GM18502 (cell line): ENCODE measurements around the gene IGHMBP2.
"Not testable (repeated sequence)": the region's sequence is repeated elsewhere in the genome, so short reads cannot be mapped to it uniquely, and the experiment has no call there.

Source experiments
- ATAC-seq: cut with Tn5 transposase; IDR thresholded peaks from one replicate; pipeline ENCODE4 v1.9.1; 2021; ENCODE audit warnings: mild to moderate bottlenecking; ENCODE audit not compliant: unreplicated experiment, poor library complexity

IGHMBP2 gene

DNA sequence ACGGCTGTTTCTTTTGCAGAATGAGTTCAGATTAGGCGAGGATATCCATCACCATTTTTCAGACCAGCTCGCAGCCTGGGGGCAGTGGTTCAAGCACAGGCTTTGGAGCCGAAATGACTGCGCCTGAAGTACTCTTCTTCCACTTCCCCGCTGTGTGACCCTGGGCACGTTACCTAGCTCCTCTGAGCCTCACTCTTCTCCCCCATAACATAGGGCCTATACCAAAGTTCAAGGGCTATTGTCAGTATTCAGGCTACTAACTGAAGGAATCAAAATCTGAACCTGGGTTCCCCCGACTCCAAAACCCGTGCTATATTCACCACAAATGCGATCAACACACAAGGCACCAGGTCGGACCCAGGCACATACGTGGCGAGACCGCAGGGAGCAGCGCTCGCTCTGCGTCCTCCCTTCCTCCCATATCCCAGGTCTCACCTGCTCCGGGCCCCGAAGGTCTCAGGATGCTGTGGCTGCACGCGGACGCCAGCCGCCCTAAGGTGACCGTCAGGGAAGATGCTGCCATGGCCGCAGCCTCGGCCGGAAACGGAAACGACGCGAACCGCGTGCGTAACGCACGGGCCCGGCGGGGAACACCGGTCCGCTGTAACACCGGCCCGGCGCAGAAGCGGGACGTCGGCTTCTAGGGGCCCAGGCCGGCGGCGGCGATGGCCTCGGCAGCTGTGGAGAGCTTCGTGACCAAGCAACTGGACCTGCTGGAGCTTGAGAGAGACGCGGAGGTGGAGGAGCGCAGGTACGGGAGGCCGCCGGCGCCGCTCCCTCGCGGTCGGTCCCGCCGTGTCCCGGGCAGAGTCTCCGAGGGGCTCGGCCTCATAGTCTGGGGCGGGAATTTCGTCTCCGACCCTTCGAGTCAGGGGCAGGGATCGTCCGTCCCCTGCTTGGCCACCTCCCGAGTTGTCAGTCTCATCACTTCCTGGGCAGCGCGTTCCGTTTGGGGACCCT, at the start of gene IGHMBP2, which contains the start of gene MRPL21:
Gene IGHMBP2 (plus strand): TSS at position 604 of the 960 bp plus-strand sequence. CDS start 62 bp downstream, at position 666.
Gene MRPL21 (minus strand): TSS at position 545 of the 960 bp plus-strand sequence. CDS start 22 bp downstream, at position 523.
- peak; percentile 88 for ATAC-seq

DNA sequence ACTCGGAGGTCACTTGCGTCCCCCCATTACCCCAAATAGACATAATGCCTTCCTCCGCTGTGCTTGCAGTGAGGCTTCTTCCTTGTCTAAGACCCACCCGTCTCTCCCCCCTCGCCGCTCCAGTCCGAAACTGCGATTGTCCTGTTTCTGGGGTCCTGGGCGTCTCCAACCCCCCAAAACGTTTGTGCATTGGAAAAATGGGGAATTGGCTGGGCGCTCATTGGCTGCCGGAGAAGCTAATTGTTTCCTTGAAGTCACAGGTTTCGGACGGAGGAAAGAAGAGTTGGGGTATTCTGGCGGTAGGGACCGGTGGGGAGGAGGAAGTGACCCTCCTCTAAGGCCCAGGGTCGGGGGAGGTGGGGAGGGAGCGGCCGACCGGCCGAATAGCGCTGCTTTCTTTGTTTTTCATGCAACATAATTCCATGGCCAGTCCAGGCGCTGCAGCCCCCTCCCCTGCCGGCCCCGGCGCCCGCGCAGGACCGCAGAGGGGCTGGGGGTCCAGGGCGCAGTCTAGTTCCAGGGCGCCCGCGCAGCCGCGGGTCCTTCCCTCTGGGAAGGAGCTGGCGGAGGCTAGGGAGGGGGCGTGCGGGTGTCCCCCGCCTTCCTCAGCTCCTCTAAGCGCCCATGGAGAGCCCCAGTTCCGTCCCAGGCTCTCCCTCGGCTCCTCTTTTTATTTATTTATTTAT, 49.3 kb upstream of the IGHMBP2 start:
- no peak for ATAC-seq

DNA sequence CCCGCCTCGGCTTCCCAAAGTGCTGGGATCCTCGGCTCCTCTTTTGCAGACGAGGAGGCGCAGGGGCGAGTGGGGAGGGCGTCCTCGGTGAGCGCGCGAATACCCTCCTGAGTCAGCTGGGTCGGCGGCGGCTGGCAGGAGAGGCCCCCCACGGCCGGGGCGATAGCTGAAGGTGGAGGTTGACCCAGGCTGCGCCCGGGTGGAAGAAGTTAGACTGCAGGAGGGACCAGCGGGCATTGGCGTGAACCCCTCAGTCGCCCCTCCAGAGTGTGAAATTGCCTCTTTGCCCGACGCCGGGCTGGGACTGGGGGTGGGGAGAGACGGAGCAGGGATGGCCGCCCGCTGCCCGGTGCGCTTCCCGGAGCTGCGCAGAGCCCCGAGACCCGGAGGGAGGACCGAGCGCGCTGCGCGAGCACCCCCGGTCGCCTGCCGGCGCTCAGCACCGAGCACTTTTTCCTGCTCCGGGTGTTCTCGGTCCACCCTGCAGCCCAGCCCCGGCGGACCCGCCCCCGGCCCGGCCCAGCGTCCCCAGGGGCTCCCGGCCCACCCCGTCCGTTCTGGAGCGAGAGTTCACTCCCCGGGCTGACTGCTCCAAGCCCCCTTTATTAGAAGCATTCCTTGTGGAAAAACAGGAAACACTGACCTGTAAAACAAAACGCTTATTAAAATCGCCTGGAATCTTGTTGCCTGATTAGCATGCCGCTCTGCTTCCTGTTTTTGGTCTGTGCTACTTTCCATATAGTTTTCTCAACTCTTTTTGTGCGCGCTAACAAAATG, 48.3 kb upstream of the IGHMBP2 start:
- ATAC-seq = no peak

DNA sequence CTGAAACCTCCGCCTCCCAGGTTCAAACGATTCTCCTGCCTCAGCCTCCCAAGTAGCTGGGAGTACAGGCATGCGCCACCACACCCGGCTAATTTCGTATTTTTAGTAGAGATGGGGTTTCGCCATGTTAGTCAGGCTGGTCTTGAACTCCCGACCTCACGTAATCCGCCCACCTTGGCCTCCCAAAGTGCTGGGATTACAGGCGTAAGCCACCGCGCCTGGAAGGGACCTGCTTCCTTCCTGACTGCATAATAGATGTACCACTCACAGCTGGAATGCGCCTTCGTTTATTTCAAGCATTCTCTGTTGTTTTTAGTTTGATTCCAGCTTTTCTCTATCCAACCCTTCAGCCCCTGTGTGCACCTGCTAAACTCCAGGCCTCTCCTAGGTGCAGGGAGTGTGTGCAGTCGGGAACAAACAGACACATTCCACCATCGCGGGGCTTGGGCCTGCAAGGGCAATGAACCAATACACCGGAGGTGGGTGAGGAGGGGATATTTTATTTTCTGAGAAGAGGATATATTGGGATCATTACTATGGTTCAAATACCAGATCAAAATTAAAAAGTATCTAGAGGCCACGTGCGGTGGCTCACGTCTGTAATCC, 47.2 kb upstream of the IGHMBP2 start:
- not testable (repeated sequence) for ATAC-seq

DNA sequence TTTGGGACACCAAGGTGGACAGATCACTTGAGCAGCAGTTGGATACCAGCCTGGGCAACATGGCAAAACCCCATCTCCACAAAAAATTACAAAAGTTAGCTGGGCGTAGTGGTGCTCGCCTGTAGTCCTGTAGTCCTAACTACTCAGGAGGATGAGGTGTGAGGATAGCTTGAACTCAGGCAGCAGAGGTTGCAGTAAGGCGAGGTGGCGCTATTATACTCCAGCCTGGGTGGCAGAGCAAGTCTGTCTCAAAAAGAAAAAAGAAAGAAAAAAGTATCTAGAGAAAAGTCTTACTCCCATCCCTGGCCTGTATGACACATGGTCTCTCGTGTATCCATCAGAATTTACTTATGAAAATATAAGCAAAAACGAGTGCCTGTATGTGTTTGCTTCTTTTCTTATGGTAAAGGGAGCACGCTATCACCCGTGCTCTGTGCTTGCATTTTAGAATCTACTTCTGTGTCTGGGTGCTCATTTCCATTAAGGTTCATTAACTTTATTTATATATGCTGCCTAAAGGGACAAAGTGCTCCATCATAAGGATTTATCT, 46.6 kb upstream of the IGHMBP2 start:
- no peak for ATAC-seq

DNA sequence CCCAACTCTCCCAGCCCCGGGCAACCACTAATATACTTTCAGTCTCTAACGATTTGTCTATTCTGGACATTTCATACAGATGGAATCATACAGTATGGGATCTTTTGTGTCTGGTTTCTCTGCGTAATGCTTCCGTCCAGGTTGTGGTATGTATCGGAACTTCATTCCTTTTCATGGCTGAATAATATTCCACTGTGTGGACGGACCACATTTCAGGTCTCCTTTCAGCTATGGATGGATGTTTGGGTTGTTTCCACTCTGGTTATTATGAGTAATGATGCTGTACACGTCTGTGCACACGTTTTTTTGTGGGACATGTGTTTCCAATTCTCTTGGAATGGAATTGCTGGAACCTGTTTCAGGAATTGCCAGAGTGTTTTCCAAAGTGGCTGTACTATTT, 44.6 kb upstream of the IGHMBP2 start:
- no peak for ATAC-seq

DNA sequence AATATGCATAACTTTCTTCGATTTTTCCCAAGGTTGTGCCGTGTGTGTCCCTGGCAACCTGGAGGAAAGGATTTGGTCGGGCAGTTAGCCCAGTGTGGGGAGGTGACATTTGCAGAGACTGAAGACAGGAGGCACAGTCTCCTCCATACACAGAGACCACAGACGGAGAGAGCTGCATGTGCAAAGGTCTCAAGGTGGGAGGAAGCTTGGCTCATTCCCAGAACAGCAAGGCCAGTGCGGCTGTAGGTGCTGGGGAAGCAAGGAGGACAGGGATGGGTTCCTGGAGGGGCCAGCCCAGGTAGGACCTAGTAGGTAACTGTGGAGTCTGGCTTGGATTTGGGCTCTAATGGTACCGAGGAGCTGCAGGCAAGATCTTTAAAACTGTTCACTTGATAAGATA, 41.3 kb upstream of the IGHMBP2 start:
- ATAC-seq = no peak

DNA sequence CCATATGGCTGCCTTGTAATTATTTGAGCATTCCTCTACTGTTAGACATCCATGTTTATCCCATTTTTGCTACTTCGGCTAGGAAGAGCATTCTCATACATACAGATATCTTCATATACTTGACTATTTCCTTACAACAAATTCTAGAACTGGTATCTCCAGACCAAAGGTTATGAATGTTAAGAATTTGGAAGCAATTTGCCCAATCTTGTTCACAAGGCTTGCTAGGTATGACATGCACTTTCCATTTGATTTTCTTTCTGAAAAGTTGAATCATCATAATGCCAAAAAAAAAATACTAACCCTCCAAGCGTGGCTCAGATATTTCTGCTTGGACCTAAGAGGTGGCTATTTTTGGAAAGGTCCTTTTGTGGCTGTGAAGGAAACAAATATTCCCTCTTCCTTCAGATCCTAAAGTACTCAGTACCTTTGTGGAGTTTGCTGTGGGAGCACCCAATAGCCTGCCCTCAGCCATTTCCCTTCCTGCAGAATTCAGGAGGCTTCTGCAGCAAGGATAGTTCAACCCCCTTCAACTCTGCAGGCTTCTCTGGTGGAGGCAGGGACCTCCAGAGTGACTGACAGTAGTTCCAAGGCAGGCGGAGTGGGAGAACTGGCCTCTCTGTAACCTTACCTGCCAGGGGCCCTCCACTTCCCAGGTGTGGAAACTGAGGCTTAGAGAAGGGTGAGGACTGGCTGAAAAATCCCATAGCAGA, 40.0 kb upstream of the IGHMBP2 start:
- no peak for ATAC-seq

DNA sequence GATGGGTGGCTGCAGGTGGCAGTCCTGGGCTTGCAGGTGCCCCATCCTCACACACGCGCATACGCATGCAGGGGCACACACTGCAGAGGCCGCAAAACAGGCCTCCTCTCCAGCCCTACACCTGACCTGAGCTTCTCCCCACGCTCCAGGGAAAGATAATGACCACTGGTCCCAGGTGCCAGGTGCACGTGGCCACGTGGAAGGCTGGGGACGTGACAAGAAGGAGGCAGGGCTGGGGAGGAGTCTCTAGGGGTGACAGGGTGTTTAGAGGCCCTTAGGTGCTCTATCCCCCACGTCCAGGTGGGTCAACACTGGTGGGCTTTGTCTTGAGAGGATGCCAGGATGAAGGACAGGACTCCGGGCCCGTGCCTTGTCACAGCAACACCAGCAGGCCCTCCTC, 38.5 kb upstream of the IGHMBP2 start:
- no peak for ATAC-seq

DNA sequence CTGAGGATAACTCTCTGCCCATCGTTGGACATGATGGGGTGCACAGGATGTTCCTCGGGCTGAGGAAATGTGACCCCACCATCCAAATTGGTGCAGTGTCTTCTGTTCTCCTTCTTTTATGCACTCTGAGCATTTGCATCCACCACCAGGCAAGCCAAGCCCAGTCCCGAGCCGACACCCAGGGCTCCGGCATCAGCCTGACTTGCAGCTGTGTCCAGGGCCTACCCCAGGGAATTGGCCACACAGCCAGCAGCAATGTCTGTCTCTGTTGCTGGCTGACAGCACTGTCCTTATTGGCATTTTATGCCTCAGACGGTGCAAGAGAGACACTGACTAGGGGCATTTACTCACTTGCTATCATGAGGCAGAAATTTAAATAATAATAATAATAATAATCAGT, 36.6 kb upstream of the IGHMBP2 start:
- ATAC-seq = no peak

DNA sequence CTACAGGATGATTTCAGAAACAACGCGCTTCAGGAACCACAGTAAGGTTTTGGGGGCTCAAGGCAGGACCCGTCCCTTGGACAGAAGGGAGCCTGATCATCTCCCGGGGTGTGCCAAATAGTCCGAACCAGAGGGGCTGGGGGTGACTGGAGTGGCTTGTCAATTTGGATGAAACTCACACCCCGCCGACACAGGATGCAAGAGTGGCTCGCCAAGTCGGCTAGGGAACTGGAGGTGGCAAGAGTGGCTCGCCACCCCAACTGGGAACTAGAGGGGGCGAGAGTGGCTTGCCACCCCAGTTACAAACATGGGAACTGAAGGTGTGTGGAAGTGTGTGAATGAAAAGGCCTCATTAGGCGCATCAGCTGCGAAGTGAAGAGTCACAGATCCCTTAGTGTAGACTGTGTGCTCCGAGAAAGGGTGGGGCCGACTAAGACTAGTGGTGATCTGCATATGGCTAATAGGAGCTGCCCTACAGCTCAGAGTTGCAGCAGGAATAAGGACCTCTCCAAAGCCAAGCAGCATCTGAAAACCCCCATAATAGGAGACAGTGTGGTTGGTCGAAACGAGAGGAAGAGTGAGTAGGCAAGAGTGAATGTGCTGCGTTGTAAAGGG, 35.4 kb upstream of the IGHMBP2 start:
- ATAC-seq = no peak

DNA sequence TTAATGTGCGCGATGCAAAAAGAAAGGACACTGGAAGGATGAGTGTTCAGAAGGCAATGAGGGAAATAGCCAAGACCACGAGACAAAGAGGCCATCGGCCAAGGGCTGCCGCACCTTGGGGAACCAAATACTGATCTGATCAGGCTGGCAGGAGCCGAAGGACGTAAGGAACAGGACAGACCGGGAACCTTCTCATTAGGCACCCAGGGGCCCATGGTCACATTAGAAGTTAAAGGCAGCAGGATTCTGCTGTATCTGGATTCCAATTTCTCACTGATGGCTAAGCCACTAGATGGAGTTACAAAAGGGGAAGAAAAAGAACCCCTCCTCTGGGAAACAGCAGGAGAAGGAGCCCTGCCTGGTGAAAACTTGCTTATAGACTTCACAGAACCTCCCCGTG, 33.2 kb upstream of the IGHMBP2 start:
- ATAC-seq = no peak

DNA sequence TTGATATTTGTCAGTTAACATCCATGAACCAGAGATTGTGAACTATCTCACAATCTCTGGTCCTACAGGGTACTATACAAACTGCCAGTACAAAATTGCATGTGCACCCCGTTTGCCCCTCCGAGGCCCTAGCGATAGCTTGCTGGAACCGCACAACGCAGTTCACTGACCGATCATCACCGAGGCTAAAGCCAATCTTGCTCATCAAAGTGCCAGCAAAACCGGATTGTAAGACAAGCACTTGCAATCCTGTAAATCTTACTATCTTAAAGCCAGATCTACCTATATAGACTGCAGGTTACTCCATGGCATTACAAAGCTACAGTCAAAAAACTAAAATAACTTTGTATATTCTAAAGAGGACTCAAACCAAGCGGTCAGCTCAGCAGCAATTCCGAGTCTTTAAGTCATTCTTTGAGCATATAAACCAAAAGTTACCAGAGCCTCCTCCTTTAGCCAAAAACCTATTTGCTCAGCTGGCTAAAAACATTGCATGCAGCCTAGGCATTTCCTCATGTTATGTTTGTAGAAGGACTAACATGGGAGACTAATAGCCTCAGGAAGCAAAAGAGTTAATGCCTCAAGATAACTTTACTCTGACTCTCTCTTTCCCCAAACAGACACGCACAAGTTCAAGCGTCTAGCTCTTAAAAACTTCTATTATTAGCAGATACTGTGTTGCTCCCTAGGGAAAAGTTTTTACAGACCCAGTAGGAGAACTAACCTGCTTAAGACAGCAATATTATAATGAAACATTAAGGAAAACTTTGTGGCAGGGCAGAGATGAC, 31.3 kb upstream of the IGHMBP2 start:
- no peak for ATAC-seq

DNA sequence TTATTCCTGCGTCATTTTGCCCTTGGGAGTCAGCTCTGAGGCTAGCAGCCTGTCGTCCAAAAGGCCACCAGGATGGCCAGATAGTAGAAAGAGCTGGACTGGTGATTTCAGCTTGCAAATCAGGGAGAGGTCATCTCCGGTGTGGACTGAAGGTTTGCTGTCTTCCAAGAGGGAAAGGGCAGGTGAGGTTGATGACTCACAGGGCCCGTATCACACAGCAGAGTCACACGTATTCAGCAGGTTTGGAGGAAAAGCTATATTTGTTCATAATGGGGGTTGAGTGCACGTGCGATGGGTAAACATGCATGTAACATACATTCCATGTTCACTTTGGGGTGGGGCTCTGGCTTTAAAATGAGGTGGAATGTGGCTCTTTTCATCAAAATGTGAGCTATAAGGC, 25.7 kb upstream of the IGHMBP2 start:
- ATAC-seq = no peak

DNA sequence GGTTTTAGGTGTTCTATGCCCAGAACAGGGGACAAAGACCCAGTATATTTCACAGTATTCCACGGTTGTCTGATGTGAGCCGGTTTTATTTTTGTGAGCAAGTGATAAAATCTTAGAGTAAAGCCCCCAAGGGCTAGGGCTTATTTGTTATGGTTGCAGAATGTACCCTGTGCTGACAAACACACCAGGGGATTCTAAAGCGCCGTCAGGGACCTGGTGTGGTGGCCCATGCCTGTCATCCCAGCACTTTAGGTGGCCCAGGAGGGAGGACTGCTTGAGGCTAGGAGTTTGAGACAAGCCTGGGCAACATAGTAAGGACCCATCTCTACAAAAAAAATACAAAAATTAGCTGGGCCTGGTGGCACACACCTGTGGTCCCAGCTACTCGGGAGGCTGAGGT, 22.8 kb upstream of the IGHMBP2 start:
- no peak for ATAC-seq

DNA sequence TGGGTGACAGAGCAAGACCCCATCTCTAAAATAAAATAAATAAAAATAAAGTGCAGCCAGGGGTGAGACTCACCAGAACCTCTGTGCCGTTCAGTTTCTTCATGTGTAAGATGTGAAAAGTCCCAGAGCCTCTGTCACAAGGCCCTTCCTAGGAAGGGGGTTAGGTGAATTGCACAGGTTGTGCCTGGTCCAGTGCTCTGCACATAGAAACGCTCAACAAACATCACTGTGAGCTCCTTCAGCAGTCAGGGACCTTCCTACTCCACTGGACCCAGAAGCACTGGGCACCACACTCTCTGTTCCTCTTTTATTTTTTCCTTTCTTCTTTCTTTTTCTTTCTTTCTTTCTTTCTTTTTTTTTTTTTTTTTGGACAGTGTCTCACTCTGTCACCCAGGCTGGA, 22.4 kb upstream of the IGHMBP2 start:
- ATAC-seq = no peak

DNA sequence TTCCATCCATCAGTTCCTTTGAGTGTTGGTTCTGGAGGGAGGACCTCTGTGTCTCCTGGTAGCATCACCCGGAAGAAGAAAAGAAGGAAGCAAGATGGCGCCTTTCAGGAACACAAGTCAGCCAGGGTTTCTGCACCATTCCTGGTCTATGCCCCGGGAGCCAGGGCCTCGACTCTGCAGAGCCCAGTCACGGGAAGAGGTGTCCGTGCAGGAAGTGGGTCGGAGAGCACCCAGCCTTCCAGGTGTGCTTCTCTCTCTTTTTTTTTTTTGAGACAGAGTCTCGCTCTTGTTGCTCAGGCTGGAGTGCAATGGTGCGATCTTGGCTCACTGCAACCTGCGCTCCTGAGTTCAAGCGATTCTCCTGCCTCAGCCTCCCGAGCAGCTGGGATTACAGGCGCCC, 21.3 kb upstream of the IGHMBP2 start:
- no peak for ATAC-seq

DNA sequence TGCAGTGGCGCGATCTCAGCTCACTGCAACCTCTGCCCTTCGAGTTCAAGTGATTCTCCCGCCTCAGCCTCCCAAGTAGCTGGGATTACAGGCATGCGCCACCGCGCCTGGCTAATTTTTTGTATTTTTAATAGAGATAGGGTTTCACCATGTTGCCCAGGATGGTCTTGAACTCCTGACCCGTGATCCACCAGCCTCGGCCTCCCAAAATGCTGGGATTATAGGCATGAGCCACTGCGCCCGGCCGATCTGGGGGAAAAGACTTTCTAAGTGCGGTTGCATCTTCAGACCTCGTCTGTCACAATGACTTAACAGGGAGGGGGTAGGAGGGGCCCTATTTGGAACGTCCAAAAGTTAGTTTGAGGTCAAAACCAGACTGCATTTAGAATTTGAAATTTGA, 18.9 kb upstream of the IGHMBP2 start:
- ATAC-seq = not testable (repeated sequence)
